ENCODE measurements around the gene SLAMF8. TPM values are rescaled to one million over a fixed set of nuclear protein-coding genes. Genes with fewer than 3 reads are reported as not detected.

The SLAMF8 gene
- polyA plus RNA-seq, 3 donors = 2.6 to 5.7 (median 5.7) TPM

GRCh38 chr1:159848326-159848725 is 21.7 kb downstream of the SLAMF8 start:
- no peak overlapping the region for H3K4me3 Mint-ChIP-seq
- H3K4me1 ChIP-seq (ENCODE audit: control insufficient read depth in 1 of 2, insufficient read depth in 2 of 2, low read length in 2 of 2) = peaks cover 17 to 21% of the 10 kb centered on the region in 2 donors
- H3K27ac Mint-ChIP-seq = peak overlapping the region in 1 of 7 donors; percentile 1
- no peaks in the 10 kb centered on the region for H3K9me3 Mint-ChIP-seq
- no peaks in the 10 kb centered on the region for H3K79me2 ChIP-seq (ENCODE audit: insufficient read depth, low read length)
- WGBS (ENCODE audit: insufficient coverage) = 80% methylated on average over 1 of the region's 3 CpGs
- no peak for DNase-seq
- no peak overlapping the region for H3K9ac ChIP-seq (ENCODE audit: insufficient read depth, low read length, poor library complexity, severe bottlenecking)
- intact Hi-C loops (cut with micrococcal nuclease) = no loop called here
- no peaks in the 10 kb centered on the region for H4K20me1 ChIP-seq (ENCODE audit: insufficient read depth, low read length)
- H3K27ac ChIP-seq (ENCODE audit: low read depth in 1 of 2, low read length in 2 of 2) = no peak overlapping the region
- no peaks in the 10 kb centered on the region for H3K9me3 ChIP-seq (replicated peaks in 1 of 2; ENCODE audit: control insufficient read depth in 1 of 2, insufficient read depth in 1 of 2, low read length in 2 of 2)
- no peak overlapping the region for H2AFZ ChIP-seq (ENCODE audit: insufficient read depth, low read depth, low read length, poor library complexity, severe bottlenecking)
- peaks cover 2 to 11% (median 2%) of the 10 kb centered on the region in 3 donors for H3K27me3 Mint-ChIP-seq (ENCODE audit: low read depth in 3 of 3)
- TF ChIP-seq CTCF (IDR thresholded peaks at IDR 0.05) = no peak
- H3K4me2 ChIP-seq (replicated peaks; ENCODE audit: extremely low read depth, low read length, poor library complexity, severe bottlenecking) = no peak overlapping the region
- peaks cover 0 to 3% of the 10 kb centered on the region in 2 donors for H3K27me3 ChIP-seq (ENCODE audit: control insufficient read depth in 2 of 2, insufficient read depth in 2 of 2, low read length in 2 of 2)
- H3K36me3 Mint-ChIP-seq = no peaks in the 10 kb centered on the region
- peaks cover 23% of the 10 kb centered on the region for H3K4me1 Mint-ChIP-seq
- H3K36me3 ChIP-seq (replicated peaks in 1 of 2; ENCODE audit: control insufficient read depth in 1 of 2, insufficient read depth in 2 of 2, low read length in 2 of 2) = no peaks in the 10 kb centered on the region
- no peak overlapping the region for H3K4me3 ChIP-seq (replicated peaks in 1 of 3; ENCODE audit: low read depth in 2 of 3, low read length in 3 of 3)

- intact Hi-C loops (cut with micrococcal nuclease) = no loop called here
- peak; percentile 44 to 86 (median 70) for DNase-seq
- Histone ChIP-seq H3K4me3 (replicated peaks in 1 of 3; ENCODE audit: low read depth in 2 of 3, low read length in 3 of 3) (peak overlapping the region in 1 of 3 experiments; percentile 28), H3K27ac (ENCODE audit: low read depth in 1 of 2, low read length in 2 of 2) (no peak overlapping the region), H3K9me3 (replicated peaks in 1 of 2; ENCODE audit: control insufficient read depth in 1 of 2, insufficient read depth in 1 of 2, low read length in 2 of 2) (no peaks in the 10 kb centered on the region), H3K36me3 (replicated peaks in 1 of 2; ENCODE audit: control insufficient read depth in 1 of 2, insufficient read depth in 2 of 2, low read length in 2 of 2) (no peaks in the 10 kb centered on the region), H4K20me1 (ENCODE audit: insufficient read depth, low read length) (no peaks in the 10 kb centered on the region), H3K4me2 (replicated peaks; ENCODE audit: extremely low read depth, low read length, poor library complexity, severe bottlenecking) (peak overlapping the region; percentile 53), H3K27me3 (ENCODE audit: control insufficient read depth in 2 of 2, insufficient read depth in 2 of 2, low read length in 2 of 2) (peaks cover 0 to 14% of the 10 kb centered on the region in 2 donors), H3K79me2 (ENCODE audit: insufficient read depth, low read length) (no peaks in the 10 kb centered on the region), H2AFZ (ENCODE audit: insufficient read depth, low read depth, low read length, poor library complexity, severe bottlenecking) (no peak overlapping the region), H3K9ac (ENCODE audit: insufficient read depth, low read length, poor library complexity, severe bottlenecking) (no peak overlapping the region), H3K4me1 (ENCODE audit: control insufficient read depth in 1 of 2, insufficient read depth in 2 of 2, low read length in 2 of 2) (peaks cover 24 to 33% of the 10 kb centered on the region in 2 donors)
- Mint-ChIP-seq H3K27me3 (ENCODE audit: low read depth in 3 of 3) (peaks cover 4 to 15% (median 7%) of the 10 kb centered on the region in 3 donors), H3K4me1 (peaks cover 29% of the 10 kb centered on the region), H3K4me3 (peak overlapping the region in 1 of 2 donors; percentile 53), H3K9me3 (no peaks in the 10 kb centered on the region), H3K36me3 (no peaks in the 10 kb centered on the region), H3K27ac (peak overlapping the region in 4 of 7 donors; percentile 19 to 87 (median 52))
- no CpG with 5 or more reads among the region's 2 CpGs for WGBS (ENCODE audit: insufficient coverage)
- TF ChIP-seq CTCF (IDR thresholded peaks at IDR 0.05) = no peak
Measured at GRCh38 chr1:159849626-159850366, 23.1 kb downstream of the SLAMF8 start.

All from CD14-positive monocyte (primary cell).